Suprapubic skin (tissue), 4 donors: ENCODE results near the gene C9.

Source experiments
- EP300 ChIP-seq: sonication (generic); formaldehyde crosslinking; IDR thresholded peaks from one replicate; pipeline ENCODE4 v1.6.1; 2017; ENCODE audit warnings: antibody characterized with exemption
- POLR2A ChIP-seq, 2 donors: fragments of 450-650 bp; IDR thresholded peaks; one replicate each; pipeline ENCODE4 v1.6.1; 2017; ENCODE audit warnings: antibody characterized with exemption in 2 of 2, mild to moderate bottlenecking in 2 of 2, moderate library complexity in 2 of 2
- POLR2AphosphoS5 ChIP-seq, 3 donors: sonication (generic); formaldehyde crosslinking; IDR thresholded peaks; one replicate each; pipeline ENCODE4 v1.6.1; 2017; ENCODE audit warnings: antibody characterized with exemption in 3 of 3
- TF ChIP-seq, protein P1 (sequence below), 2 donors: fragments of 200-600 bp in 1 of 2; fragments of 450-650 bp in 1 of 2; sonication (generic) in 1 of 2; IDR thresholded peaks; one replicate each; pipeline ENCODE4 v1.5.1; 2016 to 2019; ENCODE audit warnings: antibody characterized with exemption in 2 of 2, mild to moderate bottlenecking in 1 of 2, moderate library complexity in 1 of 2

DNA sequence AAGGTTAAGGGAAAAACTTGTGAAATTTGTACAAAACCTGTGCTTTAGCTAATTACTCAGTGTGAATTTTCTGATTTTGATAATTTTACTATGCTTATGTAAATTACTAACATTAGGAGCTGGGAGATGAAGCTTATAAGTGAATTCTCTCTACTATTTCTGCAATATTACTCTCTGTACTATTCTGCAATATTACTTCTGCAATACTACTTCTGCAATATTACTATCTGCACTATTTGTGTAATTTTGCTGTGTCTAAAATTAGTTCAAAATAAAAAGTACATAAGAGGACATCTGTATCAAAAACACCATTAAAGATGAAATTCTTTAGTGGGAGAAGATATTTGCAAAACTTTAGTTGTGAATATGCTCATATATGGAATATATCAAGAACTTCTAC is 62.9 kb downstream of the C9 start:
- no peak for TF ChIP-seq POLR2A (IDR thresholded peaks at IDR 0.05)
- TF ChIP-seq, protein P1, sequence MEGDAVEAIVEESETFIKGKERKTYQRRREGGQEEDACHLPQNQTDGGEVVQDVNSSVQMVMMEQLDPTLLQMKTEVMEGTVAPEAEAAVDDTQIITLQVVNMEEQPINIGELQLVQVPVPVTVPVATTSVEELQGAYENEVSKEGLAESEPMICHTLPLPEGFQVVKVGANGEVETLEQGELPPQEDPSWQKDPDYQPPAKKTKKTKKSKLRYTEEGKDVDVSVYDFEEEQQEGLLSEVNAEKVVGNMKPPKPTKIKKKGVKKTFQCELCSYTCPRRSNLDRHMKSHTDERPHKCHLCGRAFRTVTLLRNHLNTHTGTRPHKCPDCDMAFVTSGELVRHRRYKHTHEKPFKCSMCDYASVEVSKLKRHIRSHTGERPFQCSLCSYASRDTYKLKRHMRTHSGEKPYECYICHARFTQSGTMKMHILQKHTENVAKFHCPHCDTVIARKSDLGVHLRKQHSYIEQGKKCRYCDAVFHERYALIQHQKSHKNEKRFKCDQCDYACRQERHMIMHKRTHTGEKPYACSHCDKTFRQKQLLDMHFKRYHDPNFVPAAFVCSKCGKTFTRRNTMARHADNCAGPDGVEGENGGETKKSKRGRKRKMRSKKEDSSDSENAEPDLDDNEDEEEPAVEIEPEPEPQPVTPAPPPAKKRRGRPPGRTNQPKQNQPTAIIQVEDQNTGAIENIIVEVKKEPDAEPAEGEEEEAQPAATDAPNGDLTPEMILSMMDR (IDR thresholded peaks at IDR 0.05) = no peak
- no peak for TF ChIP-seq EP300
- no peak for TF ChIP-seq POLR2AphosphoS5 (IDR thresholded peaks at IDR 0.05)
